ENCODE measurements around the gene CEACAM6.
"Not testable (repeated sequence)": the region's sequence is repeated elsewhere in the genome, so short reads cannot be mapped to it uniquely, and the experiment has no call there.

The CEACAM6 gene

DNA sequence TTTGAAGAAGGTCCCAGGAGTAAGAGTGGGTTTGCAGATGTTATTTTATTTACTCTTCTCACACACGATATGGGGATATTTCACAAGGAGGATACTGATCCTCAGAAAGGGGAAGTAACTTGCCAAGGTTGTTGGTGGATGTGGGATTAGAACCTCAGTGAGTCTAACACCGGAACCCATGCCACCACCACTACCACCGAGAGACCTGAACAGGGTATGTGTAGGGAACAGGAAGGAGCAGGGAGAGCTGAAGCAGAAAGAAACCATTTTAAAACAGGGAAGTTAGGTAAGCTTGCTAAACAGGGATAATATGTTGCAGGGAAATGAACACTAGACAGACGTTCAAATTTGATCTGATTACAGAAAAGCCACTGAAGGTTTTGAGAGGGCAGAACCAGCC, 29.4 kb downstream of the CEACAM6 start:
- no peaks in the 10 kb centered on the region for H3K4me1 ChIP-seq (ENCODE audit: insufficient read depth, low read length)
- H3K9me3 ChIP-seq (ENCODE audit: insufficient read depth, low read depth, low read length), result no peaks in the 10 kb centered on the region
- H3K27me3 ChIP-seq (ENCODE audit: insufficient read depth, low read length), result peaks cover 30% of the 10 kb centered on the region
- H3K27ac ChIP-seq (ENCODE audit: low read length), result no peak overlapping the region
- H3K4me3 ChIP-seq (ENCODE audit: low read length), result no peak overlapping the region
- no peak overlapping the region for H3K9ac ChIP-seq (ENCODE audit: low read depth, low read length)
- H3K36me3 ChIP-seq (ENCODE audit: insufficient read depth, low read depth, low read length), result no peaks in the 10 kb centered on the region

DNA sequence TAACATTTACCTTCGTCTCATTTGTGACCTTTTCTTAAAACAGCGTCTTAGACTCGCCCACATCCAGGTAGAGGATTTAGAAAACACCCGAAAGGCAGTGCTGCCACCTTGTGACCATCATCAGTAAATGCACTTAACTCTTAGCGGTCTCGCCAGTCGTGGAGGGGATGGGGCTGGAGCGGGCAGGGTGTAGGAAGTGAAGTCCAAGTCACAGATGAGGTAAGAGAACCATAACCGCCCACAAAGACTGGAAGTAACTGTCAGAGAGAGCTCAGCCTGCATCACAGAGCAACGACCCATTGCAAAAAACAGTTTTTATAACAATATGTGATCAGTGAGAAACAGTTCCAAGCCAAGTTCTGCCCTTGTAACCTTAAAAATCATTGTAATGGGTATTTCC, 30.3 kb downstream of the CEACAM6 start:
- no peak overlapping the region for H3K9ac ChIP-seq (ENCODE audit: low read depth, low read length)
- H3K4me3 ChIP-seq (ENCODE audit: low read length), result peak overlapping the region; percentile 15; the same call in 1 of the 2 replicates
- no peak overlapping the region for H3K27ac ChIP-seq (ENCODE audit: low read length)
- no peaks in the 10 kb centered on the region for H3K9me3 ChIP-seq (ENCODE audit: insufficient read depth, low read depth, low read length)
- no peaks in the 10 kb centered on the region for H3K36me3 ChIP-seq (ENCODE audit: insufficient read depth, low read depth, low read length)
- H3K4me1 ChIP-seq (ENCODE audit: insufficient read depth, low read length), result no peaks in the 10 kb centered on the region
- peaks cover 32% of the 10 kb centered on the region for H3K27me3 ChIP-seq (ENCODE audit: insufficient read depth, low read length)

DNA sequence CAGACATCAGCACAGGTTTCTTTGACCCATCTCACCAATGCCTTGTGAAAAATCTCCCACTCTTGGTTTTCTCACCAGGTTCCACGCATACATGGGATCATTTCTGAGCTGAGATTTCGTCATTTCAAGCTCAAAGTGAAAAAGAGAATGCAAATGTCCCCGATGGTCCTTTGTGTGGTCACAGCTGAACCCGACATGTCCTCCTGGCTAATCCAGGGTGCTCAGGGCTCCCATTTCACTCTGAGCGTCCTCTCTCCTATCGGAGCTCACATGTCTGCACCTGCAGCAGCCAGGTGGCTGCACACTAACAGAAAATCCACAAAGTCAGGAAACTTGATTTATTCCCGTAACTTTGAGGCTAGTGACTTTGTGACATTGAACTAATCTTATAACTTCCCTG, 31.7 kb downstream of the CEACAM6 start:
- H3K27ac ChIP-seq (ENCODE audit: low read length), result no peak overlapping the region
- H3K27me3 ChIP-seq (ENCODE audit: insufficient read depth, low read length), result peaks cover 35% of the 10 kb centered on the region
- no peaks in the 10 kb centered on the region for H3K9me3 ChIP-seq (ENCODE audit: insufficient read depth, low read depth, low read length)
- no peak overlapping the region for H3K9ac ChIP-seq (ENCODE audit: low read depth, low read length)
- H3K4me1 ChIP-seq (ENCODE audit: insufficient read depth, low read length), result no peaks in the 10 kb centered on the region
- no peaks in the 10 kb centered on the region for H3K36me3 ChIP-seq (ENCODE audit: insufficient read depth, low read depth, low read length)
- no peak overlapping the region for H3K4me3 ChIP-seq (ENCODE audit: low read length)

DNA sequence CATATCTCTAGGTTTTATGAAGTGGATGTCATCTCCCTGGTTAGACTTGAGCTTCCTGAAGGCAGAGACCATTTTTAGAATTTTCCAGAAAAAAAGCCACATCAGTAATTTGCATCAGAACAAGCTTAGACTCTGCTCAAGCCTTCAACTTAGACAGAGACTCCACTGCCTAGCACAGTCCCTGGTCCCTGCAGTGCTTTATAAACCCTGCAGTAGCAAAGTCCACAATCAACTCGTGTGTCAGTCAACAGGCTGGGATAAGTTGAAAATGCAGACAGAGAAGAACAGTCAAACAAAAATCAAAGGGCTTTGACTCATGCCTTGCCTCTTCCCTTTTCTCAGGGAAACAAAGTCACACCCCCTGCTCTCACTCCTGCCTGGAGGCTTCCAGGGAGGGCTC, 33.2 kb downstream of the CEACAM6 start:
- H3K9ac ChIP-seq (ENCODE audit: low read depth, low read length); H3K4me1 ChIP-seq (ENCODE audit: insufficient read depth, low read length); H3K27ac ChIP-seq (ENCODE audit: low read length); H3K36me3 ChIP-seq (ENCODE audit: insufficient read depth, low read depth, low read length); H3K4me3 ChIP-seq (ENCODE audit: low read length); H3K9me3 ChIP-seq (ENCODE audit: insufficient read depth, low read depth, low read length): not testable (repeated sequence)
- H3K27me3 ChIP-seq (ENCODE audit: insufficient read depth, low read length), result peaks cover 44% of the 10 kb centered on the region

DNA sequence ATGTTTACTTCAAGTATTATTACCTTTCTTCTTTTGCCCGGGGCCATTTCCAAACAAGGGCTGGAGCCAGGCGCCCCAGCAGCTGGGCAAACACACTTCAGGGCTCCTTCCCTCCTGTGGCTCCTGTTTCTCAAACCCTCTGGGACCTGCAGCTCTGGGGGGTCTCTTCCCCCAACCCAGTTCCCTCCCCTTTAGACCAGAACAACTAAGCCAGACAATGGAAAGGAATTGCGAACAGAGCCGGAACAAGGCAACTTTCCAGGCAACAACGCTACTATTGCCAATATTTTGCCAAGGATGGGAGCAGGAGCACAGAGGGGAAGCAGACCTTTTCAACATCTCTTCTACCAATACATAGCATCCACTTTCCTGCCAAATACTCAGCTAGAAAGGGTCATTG, 33.7 kb downstream of the CEACAM6 start:
- H3K9me3 ChIP-seq (ENCODE audit: insufficient read depth, low read depth, low read length); H3K9ac ChIP-seq (ENCODE audit: low read depth, low read length); H3K36me3 ChIP-seq (ENCODE audit: insufficient read depth, low read depth, low read length); H3K4me1 ChIP-seq (ENCODE audit: insufficient read depth, low read length); H3K27ac ChIP-seq (ENCODE audit: low read length); H3K4me3 ChIP-seq (ENCODE audit: low read length): not testable (repeated sequence)
- H3K27me3 ChIP-seq (ENCODE audit: insufficient read depth, low read length), result peaks cover 44% of the 10 kb centered on the region

DNA sequence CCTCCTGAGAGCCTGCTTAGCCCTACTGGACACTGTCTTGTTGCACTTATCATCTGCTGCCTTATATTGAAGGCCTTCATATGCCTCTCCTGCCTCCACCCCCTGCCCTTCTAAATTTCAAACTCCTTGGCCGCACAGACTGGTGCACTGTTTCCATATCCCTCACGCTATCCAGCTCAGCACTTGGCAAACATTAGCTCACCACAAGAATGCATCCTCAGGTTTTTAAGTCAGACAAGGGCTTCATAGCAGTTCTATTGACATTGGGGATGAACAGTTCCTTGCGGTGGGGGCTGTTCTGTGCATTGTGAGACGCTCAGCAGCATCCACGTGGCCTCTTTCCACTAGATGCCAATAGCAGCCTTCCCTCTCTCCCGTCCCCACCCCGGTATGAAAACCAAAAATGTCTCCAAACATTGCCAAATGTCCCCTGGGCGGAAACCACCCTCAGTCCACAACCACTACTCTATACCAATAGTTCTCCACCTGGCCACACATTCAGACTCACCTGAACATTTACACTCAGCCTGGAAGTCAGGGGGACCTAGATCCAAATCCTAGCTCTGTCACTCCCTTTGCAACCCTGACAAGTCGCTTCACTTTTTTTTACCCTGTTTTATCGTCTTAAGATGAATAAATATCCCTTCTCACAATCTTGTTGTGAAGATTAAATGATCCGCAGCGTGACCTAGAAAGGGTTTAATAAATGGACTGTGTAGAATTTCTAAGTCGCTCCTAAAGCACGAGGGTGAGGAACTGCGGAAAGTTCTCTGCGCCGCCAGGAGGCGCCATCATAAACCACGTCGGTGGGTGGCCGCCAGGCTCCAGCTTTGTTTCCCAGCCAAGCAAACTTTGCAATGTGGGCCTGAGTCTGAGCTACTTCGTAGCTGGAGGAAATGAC, 37.4 kb downstream of the CEACAM6 start:
- Histone ChIP-seq H3K9ac (ENCODE audit: low read depth, low read length) (no peak overlapping the region), H3K9me3 (ENCODE audit: insufficient read depth, low read depth, low read length) (no peaks in the 10 kb centered on the region), H3K27me3 (ENCODE audit: insufficient read depth, low read length) (peaks cover 20% of the 10 kb centered on the region), H3K4me3 (ENCODE audit: low read length) (no peak overlapping the region), H3K4me1 (ENCODE audit: insufficient read depth, low read length) (no peaks in the 10 kb centered on the region), H3K27ac (ENCODE audit: low read length) (no peak overlapping the region), H3K36me3 (ENCODE audit: insufficient read depth, low read depth, low read length) (no peaks in the 10 kb centered on the region)

DNA sequence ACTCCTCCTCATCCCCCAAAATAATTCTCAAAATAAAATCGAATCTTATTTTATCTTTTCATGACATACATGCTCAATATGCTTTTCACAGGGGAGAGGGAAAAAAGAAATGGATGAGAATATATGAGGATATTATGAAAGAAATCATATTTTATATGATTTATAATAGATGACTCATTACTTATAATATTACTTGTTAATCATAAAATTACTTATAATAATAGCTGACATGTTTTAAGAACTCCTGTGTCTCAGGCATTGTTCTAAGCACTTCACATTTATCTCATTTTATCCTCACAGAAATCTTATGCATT, 38.0 kb downstream of the CEACAM6 start:
- Histone ChIP-seq H3K36me3 (ENCODE audit: insufficient read depth, low read depth, low read length) (no peaks in the 10 kb centered on the region), H3K27ac (ENCODE audit: low read length) (no peak overlapping the region), H3K4me3 (ENCODE audit: low read length) (no peak overlapping the region), H3K9me3 (ENCODE audit: insufficient read depth, low read depth, low read length) (no peaks in the 10 kb centered on the region), H3K27me3 (ENCODE audit: insufficient read depth, low read length) (peaks cover 20% of the 10 kb centered on the region), H3K4me1 (ENCODE audit: insufficient read depth, low read length) (no peaks in the 10 kb centered on the region), H3K9ac (ENCODE audit: low read depth, low read length) (no peak overlapping the region)

DNA sequence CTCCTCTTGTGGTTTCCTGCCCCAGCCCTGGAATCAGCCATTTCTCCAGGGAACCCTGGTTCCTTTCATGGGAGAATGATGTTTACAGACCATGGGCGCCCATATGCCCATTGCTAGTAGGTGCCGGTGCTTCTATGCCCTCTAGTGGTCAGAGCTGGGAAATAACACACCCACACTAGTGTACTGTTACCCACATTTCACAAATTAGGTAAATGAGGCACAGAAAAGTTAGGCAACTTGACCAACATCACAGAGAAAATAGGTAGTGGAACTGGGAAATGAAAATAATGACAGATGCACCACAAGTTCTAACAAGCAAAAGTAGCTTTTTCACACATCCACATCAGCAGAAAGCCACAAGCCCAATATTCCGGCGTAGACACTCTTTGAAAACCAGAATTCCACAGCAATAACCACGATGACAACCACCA, 39.7 kb downstream of the CEACAM6 start:
- Histone ChIP-seq H3K4me3 (ENCODE audit: low read length) (no peak overlapping the region), H3K27me3 (ENCODE audit: insufficient read depth, low read length) (peaks cover 20% of the 10 kb centered on the region), H3K36me3 (ENCODE audit: insufficient read depth, low read depth, low read length) (no peaks in the 10 kb centered on the region), H3K9me3 (ENCODE audit: insufficient read depth, low read depth, low read length) (no peaks in the 10 kb centered on the region), H3K27ac (ENCODE audit: low read length) (no peak overlapping the region), H3K9ac (ENCODE audit: low read depth, low read length) (no peak overlapping the region), H3K4me1 (ENCODE audit: insufficient read depth, low read length) (no peaks in the 10 kb centered on the region)

DNA sequence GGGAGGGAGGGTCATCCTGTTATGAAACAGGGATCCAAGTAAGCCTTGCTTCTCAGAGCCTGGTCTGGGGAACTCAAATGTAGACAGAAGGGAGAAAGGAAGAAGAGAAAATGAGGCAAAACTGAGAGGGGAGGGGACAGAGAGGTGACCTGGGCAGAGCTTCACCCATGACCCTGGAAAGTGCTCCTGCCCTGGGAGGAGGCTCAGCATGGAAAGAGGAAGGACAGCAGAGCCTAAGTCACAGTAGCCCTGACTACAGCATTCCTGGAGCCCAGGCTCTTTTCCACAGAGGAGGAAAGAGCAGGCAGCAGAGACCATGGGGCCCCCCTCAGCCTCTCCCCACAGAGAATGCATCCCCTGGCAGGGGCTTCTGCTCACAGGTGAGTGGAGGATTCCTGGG, 41.0 kb downstream of the CEACAM6 start, which contains the start of gene CEACAM3:
Gene CEACAM3, plus strand, starts transcription at position 226 of the 400 bp plus-strand sequence. Its CDS starts 91 bp downstream, at position 317.
- Histone ChIP-seq H3K4me1 (ENCODE audit: insufficient read depth, low read length) (no peaks in the 10 kb centered on the region), H3K27ac (ENCODE audit: low read length) (no peak within 1 kb of the TSS), H3K9ac (ENCODE audit: low read depth, low read length) (no peak within 1 kb of the TSS)

DNA sequence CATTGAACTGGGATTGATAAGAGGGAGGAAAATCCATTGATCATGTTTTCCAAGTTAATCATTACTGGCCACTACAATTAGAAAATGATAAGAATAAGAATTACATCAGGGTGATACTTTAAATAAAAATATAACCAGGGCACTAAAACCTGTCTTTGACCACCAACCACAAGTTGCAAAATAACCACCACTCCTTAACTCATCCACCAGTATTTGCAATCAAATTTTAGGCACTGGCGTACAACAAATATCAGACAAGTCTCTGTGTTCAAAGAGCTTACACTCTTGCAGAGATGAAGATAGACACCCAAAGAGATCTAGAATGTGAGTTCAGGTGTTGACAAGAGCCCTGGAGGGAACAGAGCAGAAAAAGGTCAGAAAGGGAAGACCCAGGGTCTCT, 41.6 kb downstream of the CEACAM6 start:
- no peak overlapping the region for H3K27ac ChIP-seq (ENCODE audit: low read length)
- no peak overlapping the region for H3K9ac ChIP-seq (ENCODE audit: low read depth, low read length)
- no peaks in the 10 kb centered on the region for H3K36me3 ChIP-seq (ENCODE audit: insufficient read depth, low read depth, low read length)
- peaks cover 15% of the 10 kb centered on the region for H3K27me3 ChIP-seq (ENCODE audit: insufficient read depth, low read length)
- no peak overlapping the region for H3K4me3 ChIP-seq (ENCODE audit: low read length)
- no peaks in the 10 kb centered on the region; the same call in 1 of the 2 replicates for H3K9me3 ChIP-seq (ENCODE audit: insufficient read depth, low read depth, low read length)
- no peaks in the 10 kb centered on the region for H3K4me1 ChIP-seq (ENCODE audit: insufficient read depth, low read length)

More for the DNA sequence above, 41.0 kb downstream of the CEACAM6 start, which contains the start of gene CEACAM3:
- no peaks in the 10 kb centered on the region for H3K36me3 ChIP-seq (ENCODE audit: insufficient read depth, low read depth, low read length)
- H3K27me3 ChIP-seq (ENCODE audit: insufficient read depth, low read length), result peaks cover 15% of the 10 kb centered on the region
- H3K9me3 ChIP-seq (ENCODE audit: insufficient read depth, low read depth, low read length), result no peaks in the 10 kb centered on the region; the same call in 1 of the 2 replicates
- no peak within 1 kb of the TSS for H3K4me3 ChIP-seq (ENCODE audit: low read length)

DNA sequence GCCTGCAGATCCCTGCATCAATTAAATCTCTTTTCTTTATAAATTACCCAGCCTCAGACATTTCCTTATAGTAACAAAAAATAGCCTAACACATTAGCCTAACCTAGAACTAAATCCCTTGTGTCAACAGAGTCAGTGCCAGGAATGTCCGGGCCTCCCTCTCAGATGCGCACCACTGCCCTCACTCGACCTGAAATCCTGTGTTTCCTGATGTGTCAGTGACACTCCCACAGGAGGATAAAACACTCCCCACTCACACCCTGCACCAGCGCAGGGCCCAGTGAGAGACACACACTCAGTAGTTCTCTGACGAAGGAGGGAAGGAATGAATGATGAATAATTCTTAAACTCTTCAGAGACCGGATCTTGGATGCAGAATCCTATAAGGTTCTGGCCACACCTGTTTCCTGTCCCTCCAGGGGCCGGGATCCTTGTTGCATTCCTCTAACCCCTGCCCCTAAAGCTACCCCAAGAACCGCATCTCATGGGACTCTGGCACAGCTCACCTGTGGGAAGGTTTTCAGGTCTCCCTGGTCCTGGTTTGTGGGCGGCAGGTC, 44.2 kb downstream of the CEACAM6 start:
- peaks cover 6% of the 10 kb centered on the region; the same call in 1 of the 2 replicates for H3K27me3 ChIP-seq (ENCODE audit: insufficient read depth, low read length)
- H3K36me3 ChIP-seq (ENCODE audit: insufficient read depth, low read depth, low read length), result no peaks in the 10 kb centered on the region
- H3K9ac ChIP-seq (ENCODE audit: low read depth, low read length), result no peak overlapping the region
- no peaks in the 10 kb centered on the region for H3K4me1 ChIP-seq (ENCODE audit: insufficient read depth, low read length)
- H3K9me3 ChIP-seq (ENCODE audit: insufficient read depth, low read depth, low read length), result no peaks in the 10 kb centered on the region; the same call in 1 of the 2 replicates
- H3K27ac ChIP-seq (ENCODE audit: low read length), result no peak overlapping the region
- no peak overlapping the region for H3K4me3 ChIP-seq (ENCODE audit: low read length)

DNA sequence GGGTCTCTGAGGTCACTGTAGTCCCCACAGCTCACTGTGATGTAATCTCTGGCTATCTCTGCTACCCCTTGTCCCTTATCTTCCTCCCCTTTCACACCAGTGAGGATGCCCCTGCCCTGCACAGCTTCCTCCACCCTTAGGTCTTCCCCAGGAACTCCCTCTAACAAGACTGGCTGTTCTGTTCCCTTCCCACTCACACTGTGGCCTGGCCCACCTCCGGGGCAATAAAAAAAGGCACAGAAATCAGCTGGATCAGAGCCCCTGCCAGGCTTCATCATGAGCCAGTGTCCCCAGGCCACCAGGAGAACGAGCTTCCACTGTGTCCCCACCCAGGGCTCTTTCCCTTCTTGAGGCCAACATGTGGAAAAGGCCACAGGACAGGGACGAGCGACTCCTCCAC, 45.7 kb downstream of the CEACAM6 start:
- H3K36me3 ChIP-seq (ENCODE audit: insufficient read depth, low read depth, low read length), result no peaks in the 10 kb centered on the region
- H3K27me3 ChIP-seq (ENCODE audit: insufficient read depth, low read length), result peaks cover 6% of the 10 kb centered on the region; the same call in 1 of the 2 replicates
- H3K4me3 ChIP-seq (ENCODE audit: low read length), result no peak overlapping the region
- no peak overlapping the region for H3K9ac ChIP-seq (ENCODE audit: low read depth, low read length)
- H3K9me3 ChIP-seq (ENCODE audit: insufficient read depth, low read depth, low read length), result no peaks in the 10 kb centered on the region; the same call in 1 of the 2 replicates
- no peak overlapping the region for H3K27ac ChIP-seq (ENCODE audit: low read length)
- no peaks in the 10 kb centered on the region for H3K4me1 ChIP-seq (ENCODE audit: insufficient read depth, low read length)
